ENCODE data around the gene LUC7L3.

LUC7L3 gene

GRCh38 chr17:50774225-50774803 lies 54.9 kb downstream of the LUC7L3 start:
- no peak overlapping the region for H3K27ac ChIP-seq (ENCODE audit: low read depth, low read length)
- no peak overlapping the region for H3K4me3 ChIP-seq (ENCODE audit: low read depth, low read length)

DNA sequence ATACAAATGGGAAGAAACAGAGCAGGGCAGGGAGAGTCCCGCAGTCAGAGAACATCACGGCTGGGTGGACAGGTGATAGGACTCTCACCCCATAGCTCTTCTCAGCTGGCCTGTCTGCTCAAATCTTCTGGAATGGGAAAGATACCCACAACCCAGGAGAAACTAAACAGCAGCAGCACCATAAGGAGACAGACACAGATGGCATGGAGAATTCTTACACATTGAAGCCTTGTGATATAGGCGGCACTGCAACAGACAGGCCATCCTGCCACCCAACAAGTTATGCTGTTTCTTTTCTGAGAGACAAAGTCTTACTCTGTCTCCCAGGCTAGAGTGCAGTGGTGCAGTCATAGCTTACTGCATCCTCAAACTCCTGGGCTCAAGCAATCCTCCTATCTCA lies 56.5 kb downstream of the LUC7L3 start:
- H3K27ac ChIP-seq (ENCODE audit: low read depth, low read length) = no peak overlapping the region
- no peaks in the 10 kb centered on the region for H3K36me3 ChIP-seq (ENCODE audit: control insufficient read depth, insufficient read depth, low read length)
- H3K4me1 ChIP-seq (ENCODE audit: control insufficient read depth, insufficient read depth, low read length) = no peaks in the 10 kb centered on the region
- H3K9ac ChIP-seq (ENCODE audit: low read depth, low read length) = no peak overlapping the region
- H3K9me3 ChIP-seq (ENCODE audit: control insufficient read depth, insufficient read depth, low read length) = no peaks in the 10 kb centered on the region
- H3K27me3 ChIP-seq (ENCODE audit: control insufficient read depth, insufficient read depth, low read length) = no peaks in the 10 kb centered on the region
- H3K4me3 ChIP-seq (ENCODE audit: low read depth, low read length) = no peak overlapping the region

More at GRCh38 chr17:50774225-50774803, 54.9 kb downstream of the LUC7L3 start:
- H3K4me1 ChIP-seq (ENCODE audit: control insufficient read depth, insufficient read depth, low read length) = no peaks in the 10 kb centered on the region
- H3K9me3 ChIP-seq (ENCODE audit: control insufficient read depth, insufficient read depth, low read length) = no peaks in the 10 kb centered on the region
- no peaks in the 10 kb centered on the region for H3K27me3 ChIP-seq (ENCODE audit: control insufficient read depth, insufficient read depth, low read length)
- H3K36me3 ChIP-seq (ENCODE audit: control insufficient read depth, insufficient read depth, low read length) = no peaks in the 10 kb centered on the region
- no peak overlapping the region for H3K9ac ChIP-seq (ENCODE audit: low read depth, low read length)

GRCh38 chr17:50778471-50778870 lies 59.1 kb downstream of the LUC7L3 start:
- H3K4me3 ChIP-seq (ENCODE audit: low read depth, low read length) = no peak overlapping the region
- H3K9ac ChIP-seq (ENCODE audit: low read depth, low read length) = no peak overlapping the region
- H3K27me3 ChIP-seq (ENCODE audit: control insufficient read depth, insufficient read depth, low read length) = no peaks in the 10 kb centered on the region
- no peaks in the 10 kb centered on the region for H3K9me3 ChIP-seq (ENCODE audit: control insufficient read depth, insufficient read depth, low read length)
- H3K4me1 ChIP-seq (ENCODE audit: control insufficient read depth, insufficient read depth, low read length) = no peaks in the 10 kb centered on the region
- no peaks in the 10 kb centered on the region for H3K36me3 ChIP-seq (ENCODE audit: control insufficient read depth, insufficient read depth, low read length)
- H3K27ac ChIP-seq (ENCODE audit: low read depth, low read length) = no peak overlapping the region

GRCh38 chr17:50778988-50779387 lies 59.6 kb downstream of the LUC7L3 start:
- Histone ChIP-seq H3K36me3 (ENCODE audit: control insufficient read depth, insufficient read depth, low read length) (no peaks in the 10 kb centered on the region), H3K9me3 (ENCODE audit: control insufficient read depth, insufficient read depth, low read length) (no peaks in the 10 kb centered on the region), H3K4me1 (ENCODE audit: control insufficient read depth, insufficient read depth, low read length) (no peaks in the 10 kb centered on the region), H3K4me3 (ENCODE audit: low read depth, low read length) (no peak overlapping the region), H3K27ac (ENCODE audit: low read depth, low read length) (no peak overlapping the region), H3K27me3 (ENCODE audit: control insufficient read depth, insufficient read depth, low read length) (no peaks in the 10 kb centered on the region), H3K9ac (ENCODE audit: low read depth, low read length) (no peak overlapping the region)

DNA sequence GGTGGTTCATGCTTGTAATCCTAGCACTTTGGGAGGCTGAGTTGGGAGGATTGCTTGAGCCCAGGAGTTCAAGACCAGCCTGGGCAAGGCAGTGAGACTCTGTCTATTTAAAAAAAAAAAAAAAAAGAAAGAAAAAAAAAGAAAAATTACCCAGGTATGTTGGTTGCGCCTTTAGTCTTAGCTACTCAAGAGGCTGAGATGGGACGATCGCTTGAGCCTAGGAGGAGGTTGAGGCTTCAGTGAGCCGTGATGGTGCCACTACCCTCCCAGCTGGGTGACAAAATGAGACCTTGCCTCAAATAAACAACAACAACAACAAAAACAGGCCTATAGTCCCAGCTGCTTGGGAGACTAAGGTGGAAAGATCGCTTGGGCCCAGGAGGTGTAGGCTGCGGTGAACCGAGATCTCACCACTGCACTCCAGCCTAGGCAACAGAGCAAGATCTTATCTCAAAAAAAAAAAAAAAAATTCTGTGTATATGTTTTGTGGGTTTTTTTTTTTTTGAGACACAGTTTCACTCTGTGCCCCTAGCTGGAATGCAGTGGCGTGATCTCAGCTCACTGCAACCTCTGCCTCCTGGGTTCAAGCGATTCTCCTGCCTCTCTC lies 60.4 kb downstream of the LUC7L3 start:
- Histone ChIP-seq H3K9me3 (ENCODE audit: control insufficient read depth, insufficient read depth, low read length) (no peaks in the 10 kb centered on the region), H3K27me3 (ENCODE audit: control insufficient read depth, insufficient read depth, low read length) (no peaks in the 10 kb centered on the region), H3K36me3 (ENCODE audit: control insufficient read depth, insufficient read depth, low read length) (no peaks in the 10 kb centered on the region), H3K27ac (ENCODE audit: low read depth, low read length) (no peak overlapping the region), H3K9ac (ENCODE audit: low read depth, low read length) (no peak overlapping the region), H3K4me1 (ENCODE audit: control insufficient read depth, insufficient read depth, low read length) (no peaks in the 10 kb centered on the region), H3K4me3 (ENCODE audit: low read depth, low read length) (no peak overlapping the region)

GRCh38 chr17:50781167-50781566 lies 61.8 kb downstream of the LUC7L3 start:
- Histone ChIP-seq H3K4me3 (ENCODE audit: low read depth, low read length) (no peak overlapping the region), H3K4me1 (ENCODE audit: control insufficient read depth, insufficient read depth, low read length) (no peaks in the 10 kb centered on the region), H3K27me3 (ENCODE audit: control insufficient read depth, insufficient read depth, low read length) (no peaks in the 10 kb centered on the region), H3K27ac (ENCODE audit: low read depth, low read length) (no peak overlapping the region), H3K9ac (ENCODE audit: low read depth, low read length) (no peak overlapping the region), H3K9me3 (ENCODE audit: control insufficient read depth, insufficient read depth, low read length) (no peaks in the 10 kb centered on the region), H3K36me3 (ENCODE audit: control insufficient read depth, insufficient read depth, low read length) (no peaks in the 10 kb centered on the region)

- no peaks in the 10 kb centered on the region for H3K4me1 ChIP-seq (ENCODE audit: control insufficient read depth, insufficient read depth, low read length)
- H3K9me3 ChIP-seq (ENCODE audit: control insufficient read depth, insufficient read depth, low read length) = no peaks in the 10 kb centered on the region
- H3K36me3 ChIP-seq (ENCODE audit: control insufficient read depth, insufficient read depth, low read length) = no peaks in the 10 kb centered on the region
- no peaks in the 10 kb centered on the region for H3K27me3 ChIP-seq (ENCODE audit: control insufficient read depth, insufficient read depth, low read length)
- no peak overlapping the region for H3K4me3 ChIP-seq (ENCODE audit: low read depth, low read length)
- H3K9ac ChIP-seq (ENCODE audit: low read depth, low read length) = no peak overlapping the region
- no peak overlapping the region for H3K27ac ChIP-seq (ENCODE audit: low read depth, low read length)
Observed at GRCh38 chr17:50783193-50783660, 63.8 kb downstream of the LUC7L3 start.

DNA sequence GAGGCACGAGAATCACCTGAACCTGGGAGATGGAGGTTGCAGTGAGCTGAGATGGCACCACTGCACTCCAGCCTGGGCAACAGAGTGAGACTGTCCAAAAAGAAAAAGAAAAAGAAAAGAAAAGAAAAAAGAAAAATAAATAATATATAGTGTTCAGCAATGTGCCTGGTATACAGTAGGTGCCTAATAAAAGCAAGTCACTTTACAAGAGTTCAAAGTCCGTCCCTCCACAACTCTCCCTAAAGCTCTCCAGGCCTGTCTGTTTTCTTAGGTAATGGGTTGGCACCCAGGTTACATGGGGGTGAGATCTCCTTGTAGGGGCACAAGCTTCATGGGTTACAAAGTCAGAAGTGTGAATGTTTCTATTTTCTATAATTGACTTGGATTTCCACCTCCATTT lies 64.5 kb downstream of the LUC7L3 start:
- H3K9ac ChIP-seq (ENCODE audit: low read depth, low read length) = no peak overlapping the region
- H3K36me3 ChIP-seq (ENCODE audit: control insufficient read depth, insufficient read depth, low read length) = no peaks in the 10 kb centered on the region
- H3K27ac ChIP-seq (ENCODE audit: low read depth, low read length) = no peak overlapping the region
- no peaks in the 10 kb centered on the region for H3K27me3 ChIP-seq (ENCODE audit: control insufficient read depth, insufficient read depth, low read length)
- H3K4me1 ChIP-seq (ENCODE audit: control insufficient read depth, insufficient read depth, low read length) = no peaks in the 10 kb centered on the region
- no peak overlapping the region for H3K4me3 ChIP-seq (ENCODE audit: low read depth, low read length)
- no peaks in the 10 kb centered on the region for H3K9me3 ChIP-seq (ENCODE audit: control insufficient read depth, insufficient read depth, low read length)

GRCh38 chr17:50785126-50785525 lies 65.7 kb downstream of the LUC7L3 start:
- Histone ChIP-seq H3K4me3 (ENCODE audit: low read depth, low read length) (no peak overlapping the region), H3K4me1 (ENCODE audit: control insufficient read depth, insufficient read depth, low read length) (peaks cover 3% of the 10 kb centered on the region; the same call in 1 of the 2 replicates), H3K27me3 (ENCODE audit: control insufficient read depth, insufficient read depth, low read length) (no peaks in the 10 kb centered on the region), H3K36me3 (ENCODE audit: control insufficient read depth, insufficient read depth, low read length) (no peaks in the 10 kb centered on the region), H3K27ac (ENCODE audit: low read depth, low read length) (no peak overlapping the region), H3K9ac (ENCODE audit: low read depth, low read length) (no peak overlapping the region), H3K9me3 (ENCODE audit: control insufficient read depth, insufficient read depth, low read length) (no peaks in the 10 kb centered on the region)

GRCh38 chr17:50785946-50786570 lies 66.7 kb downstream of the LUC7L3 start:
- Histone ChIP-seq H3K27ac (ENCODE audit: low read depth, low read length) (no peak overlapping the region), H3K4me1 (ENCODE audit: control insufficient read depth, insufficient read depth, low read length) (peaks cover 6% of the 10 kb centered on the region; the same call in 1 of the 2 replicates), H3K27me3 (ENCODE audit: control insufficient read depth, insufficient read depth, low read length) (no peaks in the 10 kb centered on the region), H3K4me3 (ENCODE audit: low read depth, low read length) (no peak overlapping the region), H3K9me3 (ENCODE audit: control insufficient read depth, insufficient read depth, low read length) (no peaks in the 10 kb centered on the region), H3K36me3 (ENCODE audit: control insufficient read depth, insufficient read depth, low read length) (no peaks in the 10 kb centered on the region), H3K9ac (ENCODE audit: low read depth, low read length) (no peak overlapping the region)

GRCh38 chr17:50787106-50787505 lies 67.7 kb downstream of the LUC7L3 start:
- Histone ChIP-seq H3K9me3 (ENCODE audit: control insufficient read depth, insufficient read depth, low read length) (no peaks in the 10 kb centered on the region), H3K4me3 (ENCODE audit: low read depth, low read length) (no peak overlapping the region), H3K9ac (ENCODE audit: low read depth, low read length) (no peak overlapping the region), H3K27me3 (ENCODE audit: control insufficient read depth, insufficient read depth, low read length) (no peaks in the 10 kb centered on the region), H3K27ac (ENCODE audit: low read depth, low read length) (no peak overlapping the region), H3K4me1 (ENCODE audit: control insufficient read depth, insufficient read depth, low read length) (peaks cover 6% of the 10 kb centered on the region; the same call in 1 of the 2 replicates), H3K36me3 (ENCODE audit: control insufficient read depth, insufficient read depth, low read length) (no peaks in the 10 kb centered on the region)
